Natural killer cell (primary cell): ENCODE data around the gene MINDY1. TPM values are rescaled to one million over a fixed set of nuclear protein-coding genes. Genes with fewer than 3 reads are reported as not detected.

Source experiments
- ATAC-seq, 3 donors: fragments of 150-1000 bp in 2 of 3; fragments of 200-7000 bp in 1 of 3; cut with Tn5 transposase; 1 replicate in 1 of 3; 2 replicates in 2 of 3; pipeline ENCODE4 v1.10.0; 2021; ENCODE audit warnings: mild to moderate bottlenecking in 2 of 3, moderate library complexity in 2 of 3
- DNase-seq, 2 donors: peaks; one replicate each; pipeline versions ENCODE4 v3.0.0 to v3.0.0-alpha.2; 2013 to 2021; ENCODE audit warnings: mixed read lengths in 1 of 2
- H3K27ac ChIP-seq: one replicate; pipeline ENCODE4 v1.5.1; 2013; ENCODE audit warnings: mild to moderate bottlenecking, low read length
- H3K27me3 ChIP-seq: one replicate; pipeline ENCODE4 v1.6.1; 2013; ENCODE audit warnings: low read length; ENCODE audit not compliant: control insufficient read depth, insufficient read depth
- H3K36me3 ChIP-seq: one replicate; pipeline ENCODE4 v1.6.1; 2013; ENCODE audit warnings: low read length; ENCODE audit not compliant: control insufficient read depth, insufficient read depth
- H3K4me1 ChIP-seq: one replicate; pipeline ENCODE4 v1.6.1; 2013; ENCODE audit warnings: low read length; ENCODE audit not compliant: control insufficient read depth, insufficient read depth
- H3K4me3 ChIP-seq: one replicate; pipeline ENCODE4 v1.5.1; 2013; ENCODE audit warnings: low read length
- H3K9me3 ChIP-seq: one replicate; pipeline ENCODE4 v1.6.1; 2013; ENCODE audit warnings: low read length; ENCODE audit not compliant: control insufficient read depth, insufficient read depth
- H3K27ac Mint-ChIP-seq, 2 donors: one replicate each; pipeline ENCODE4 v1.8.0; 2022; ENCODE audit warnings: mild to moderate bottlenecking in 2 of 2, mixed read lengths in 2 of 2, moderate library complexity in 1 of 2
- H3K27me3 Mint-ChIP-seq, 2 donors: one replicate each; pipeline ENCODE4 v1.8.0; 2022; ENCODE audit warnings: low read depth in 2 of 2, mixed read lengths in 2 of 2
- H3K36me3 Mint-ChIP-seq: one replicate; pipeline ENCODE4 v1.8.0; 2022; ENCODE audit warnings: mixed read lengths
- H3K4me1 Mint-ChIP-seq, 2 donors: one replicate each; pipeline ENCODE4 v1.8.0; 2022; ENCODE audit warnings: mixed read lengths in 2 of 2
- H3K4me3 Mint-ChIP-seq: one replicate; pipeline ENCODE4 v1.8.0; 2022; ENCODE audit warnings: mild to moderate bottlenecking, moderate library complexity, mixed read lengths
- H3K9me3 Mint-ChIP-seq, 2 donors: one replicate each; pipeline ENCODE4 v1.8.0; 2022; ENCODE audit warnings: mixed read lengths in 2 of 2
- CTCF ChIP-seq: fragments of 200-600 bp; IDR thresholded peaks from one replicate; pipeline ENCODE4 v1.8.0; 2022; ENCODE audit warnings: antibody characterized with exemption
- WGBS: methylation state at CpG from one replicate; pipeline ENCODE4 v1.1.7; 2013; ENCODE audit warnings: missing lambda C conversion rate; ENCODE audit not compliant: insufficient coverage; 5-methylcytosine and 5-hydroxymethylcytosine counted together
- intact Hi-C: fragments of 100-400 bp; cut with micrococcal nuclease; formaldehyde crosslinking; loops from one replicate; pipeline ENCODE4 v1.14.2; 2022
- total RNA-seq, 4 donors: library from RNA; stranded (reverse); fragments of 120-200 nt in 1 of 4; gene quantifications; one replicate each; pipeline versions ENCODE4 v1.2.3 to v1.2.4, GENCODE V29; 2013 to 2022

Gene MINDY1
- total RNA-seq, 3 donors from 2014 or later (not counting 1 experiment from before 2014, with no cell fraction given): 14.0 to 15.6 (median 15.2) TPM

- Mint-ChIP-seq H3K27me3 (no peaks in the 10 kb centered on the region), H3K27ac (no peak overlapping the region), H3K4me1 (no peaks in the 10 kb centered on the region), H3K9me3 (no peaks in the 10 kb centered on the region), H3K4me3 (no peak overlapping the region), H3K36me3 (no peaks in the 10 kb centered on the region)
- DNase-seq (no peak), ATAC-seq (no peak)
- Histone ChIP-seq H3K27ac (no peak overlapping the region), H3K36me3 (no peaks in the 10 kb centered on the region), H3K27me3 (no peaks in the 10 kb centered on the region), H3K9me3 (no peaks in the 10 kb centered on the region), H3K4me1 (no peaks in the 10 kb centered on the region), H3K4me3 (no peak overlapping the region)
- intact Hi-C loops: no loop called here
- 93% methylated on average over 3 of the region's 7 CpGs for WGBS
- no peak for TF ChIP-seq CTCF
Measured at GRCh38 chr1:150987924-150988323, 18.8 kb downstream of the MINDY1 start.

- Mint-ChIP-seq H3K4me3 (no peak overlapping the region), H3K4me1 (no peaks in the 10 kb centered on the region), H3K9me3 (no peaks in the 10 kb centered on the region), H3K27me3 (no peaks in the 10 kb centered on the region), H3K36me3 (no peaks in the 10 kb centered on the region), H3K27ac (no peak overlapping the region)
- ATAC-seq: no peak
- 94% methylated on average over 2 of the region's 2 CpGs for WGBS
- Histone ChIP-seq H3K36me3 (no peaks in the 10 kb centered on the region), H3K9me3 (no peaks in the 10 kb centered on the region), H3K27me3 (no peaks in the 10 kb centered on the region), H3K27ac (no peak overlapping the region), H3K4me1 (no peaks in the 10 kb centered on the region), H3K4me3 (no peak overlapping the region)
- TF ChIP-seq CTCF: no peak
- intact Hi-C loops: no loop called here
- DNase-seq: no peak
Measured at GRCh38 chr1:150985179-150985825, 21.4 kb downstream of the MINDY1 start.

- TF ChIP-seq CTCF: no peak
- Mint-ChIP-seq H3K4me3 (no peak within 1 kb of the TSS), H3K36me3 (no peaks in the 10 kb centered on the region), H3K27ac (no peak within 1 kb of the TSS), H3K9me3 (no peaks in the 10 kb centered on the region), H3K4me1 (peaks cover 7% of the 10 kb centered on the region in 2 donors), H3K27me3 (no peaks in the 10 kb centered on the region)
- no peak within 1 kb of the TSS for H3K4me3 ChIP-seq
- ATAC-seq (no peak), DNase-seq (no peak)
- no peaks in the 10 kb centered on the region for H3K9me3 ChIP-seq
- H3K27ac ChIP-seq: no peak within 1 kb of the TSS
- 76% methylated on average over 9 of the region's 12 CpGs for WGBS
- no peaks in the 10 kb centered on the region for H3K36me3 ChIP-seq
- H3K4me1 ChIP-seq: peaks cover 25% of the 10 kb centered on the region
- intact Hi-C loops: no loop called here
- H3K27me3 ChIP-seq: no peaks in the 10 kb centered on the region
Measured at GRCh38 chr1:150981805-150982712, 24.6 kb downstream of the MINDY1 start, which contains the start of gene ANXA9. TSS of gene ANXA9 (plus strand) at chr1:150982292. CDS start at chr1:150983106, 814 bp downstream.
